NB4 (cell line): ENCODE data around the gene DGLUCY.

Source experiments
- CTCF ChIP-seq: IDR thresholded peaks from one replicate; pipeline ENCODE4 v1.5.1; 2012; ENCODE audit warnings: low read depth, low read length
- MAX ChIP-seq: IDR thresholded peaks from 2 replicates; pipeline ENCODE4 v1.6.1; 2011; ENCODE audit warnings: low read depth, low read length
- MYC ChIP-seq: IDR thresholded peaks from 2 replicates; pipeline ENCODE4 v1.6.1; 2011; ENCODE audit warnings: low read depth, low read length
- POLR2A ChIP-seq: IDR thresholded peaks from 2 replicates; pipeline ENCODE4 v1.6.1; 2011; ENCODE audit warnings: mild to moderate bottlenecking; ENCODE audit not compliant: insufficient read length; ENCODE audit errors: extremely low read depth

- TF ChIP-seq CTCF, result no peak
- TF ChIP-seq POLR2A, result no peak
- no peak for TF ChIP-seq MYC
- no peak for TF ChIP-seq MAX
Observed at GRCh38 chr14:91103116-91103515, 10.8 kb upstream of the DGLUCY start.
